Esophagus (tissue), 2 donors: ENCODE results near the gene PDE9A. TPM values are rescaled to one million over a fixed set of nuclear protein-coding genes. Genes with fewer than 3 reads are reported as not detected.

Source experiments
- H3K27ac ChIP-seq, 2 donors: one replicate each; pipeline ENCODE4 v1.5.1; 2013; ENCODE audit warnings: low read depth in 2 of 2, mild to moderate bottlenecking in 2 of 2, inconsistent platforms in 1 of 2, low read length in 1 of 2, moderate library complexity in 1 of 2
- H3K27me3 ChIP-seq, 2 donors: one replicate each; pipeline ENCODE4 v1.6.1; 2013; ENCODE audit warnings: low read length in 2 of 2, control low read depth in 1 of 2, mild to moderate bottlenecking in 1 of 2; ENCODE audit not compliant: insufficient read depth in 2 of 2, control insufficient read depth in 1 of 2
- H3K36me3 ChIP-seq, 2 donors: one replicate each; pipeline ENCODE4 v1.6.1; 2013; ENCODE audit warnings: low read length in 1 of 2; ENCODE audit not compliant: control insufficient read depth in 2 of 2, insufficient read depth in 2 of 2
- H3K4me1 ChIP-seq, 2 donors: one replicate each; pipeline ENCODE4 v1.6.1; 2013; ENCODE audit warnings: low read length in 1 of 2; ENCODE audit not compliant: control insufficient read depth in 2 of 2, insufficient read depth in 2 of 2
- H3K4me3 ChIP-seq, 2 donors: one replicate each; pipeline ENCODE4 v1.5.1; 2013; ENCODE audit warnings: low read length in 2 of 2, mild to moderate bottlenecking in 2 of 2, low read depth in 1 of 2, moderate library complexity in 1 of 2
- H3K9me3 ChIP-seq, 2 donors: one replicate each; pipeline ENCODE4 v1.6.1; 2013; ENCODE audit warnings: mild to moderate bottlenecking in 2 of 2, low read depth in 1 of 2, low read length in 1 of 2, moderate library complexity in 1 of 2; ENCODE audit not compliant: control insufficient read depth in 2 of 2, insufficient read depth in 1 of 2
- WGBS, 2 donors: extraction: QIAGEN DNeasy Blood & Tissue Kit; methylation state at CpG; one replicate each; pipeline ENCODE4 v1.1.7; 2013; 5-methylcytosine and 5-hydroxymethylcytosine counted together
- polyA plus RNA-seq, 2 donors: library from polyadenylated mRNA; stranded (reverse); fragments of 200-250 nt; gene quantifications; one replicate each; pipeline ENCODE4 v1.2.3, GENCODE V29; 2013
- donor health status: healthy with polysubstance abuse.
- donor health status: Bipolar disorder and iron deficiency.

PDE9A gene
- polyA plus RNA-seq, 2 donors = 1.6 to 1.8 TPM

GRCh38 chr21:42662430-42663199 is 9.2 kb downstream of the PDE9A start:
- Histone ChIP-seq H3K27ac (no peak overlapping the region), H3K9me3 (peaks cover 0 to 8% of the 10 kb centered on the region in 2 donors), H3K4me3 (no peak overlapping the region), H3K36me3 (peaks cover 0 to 6% of the 10 kb centered on the region in 2 donors), H3K4me1 (peaks cover 0 to 7% of the 10 kb centered on the region in 2 donors), H3K27me3 (no peaks in the 10 kb centered on the region)
- WGBS, 2 donors = 93 to 96% methylated on average over 20 of the region's 20 CpGs

GRCh38 chr21:42663200-42663750 is 9.9 kb downstream of the PDE9A start:
- H3K4me3 ChIP-seq = no peak overlapping the region
- peaks cover 0 to 7% of the 10 kb centered on the region in 2 donors for H3K4me1 ChIP-seq
- no peaks in the 10 kb centered on the region for H3K27me3 ChIP-seq
- peaks cover 0 to 8% of the 10 kb centered on the region in 2 donors for H3K9me3 ChIP-seq
- peaks cover 0 to 6% of the 10 kb centered on the region in 2 donors for H3K36me3 ChIP-seq
- no peak overlapping the region for H3K27ac ChIP-seq
- 95% methylated on average over 18 of the region's 18 CpGs for WGBS, 2 donors

- H3K27ac ChIP-seq = no peak overlapping the region
- peaks cover 0 to 6% of the 10 kb centered on the region in 2 donors for H3K36me3 ChIP-seq
- WGBS, 2 donors = 84 to 86% methylated on average over 15 of the region's 15 CpGs
- H3K27me3 ChIP-seq = no peaks in the 10 kb centered on the region
- H3K4me1 ChIP-seq = peaks cover 0 to 7% of the 10 kb centered on the region in 2 donors
- H3K9me3 ChIP-seq = peaks cover 0 to 8% of the 10 kb centered on the region in 2 donors
- no peak overlapping the region for H3K4me3 ChIP-seq
These were observed 10.6 kb downstream of the PDE9A start for GRCh38 chr21:42663860-42664535.

GRCh38 chr21:42664614-42665013 is 11.2 kb downstream of the PDE9A start:
- no peak overlapping the region for H3K4me3 ChIP-seq
- H3K27me3 ChIP-seq = no peaks in the 10 kb centered on the region
- H3K4me1 ChIP-seq = peaks cover 0 to 7% of the 10 kb centered on the region in 2 donors
- H3K27ac ChIP-seq = no peak overlapping the region
- 90 to 94% methylated on average over 10 of the region's 10 CpGs for WGBS, 2 donors
- H3K36me3 ChIP-seq = peaks cover 0 to 6% of the 10 kb centered on the region in 2 donors
- H3K9me3 ChIP-seq = peaks cover 0 to 8% of the 10 kb centered on the region in 2 donors

- WGBS, 2 donors = 66 to 69% methylated on average over 8 of the region's 8 CpGs
- H3K27me3 ChIP-seq = no peaks in the 10 kb centered on the region
- peaks cover 0 to 7% of the 10 kb centered on the region in 2 donors for H3K4me1 ChIP-seq
- H3K4me3 ChIP-seq = no peak overlapping the region
- peaks cover 0 to 8% of the 10 kb centered on the region in 2 donors for H3K9me3 ChIP-seq
- peaks cover 0 to 6% of the 10 kb centered on the region in 2 donors for H3K36me3 ChIP-seq
- H3K27ac ChIP-seq = no peak overlapping the region
These were observed 11.6 kb downstream of the PDE9A start for GRCh38 chr21:42665026-42665425.

GRCh38 chr21:42665484-42665883 is 12.1 kb downstream of the PDE9A start:
- Histone ChIP-seq H3K4me3 (no peak overlapping the region), H3K9me3 (peaks cover 0 to 11% of the 10 kb centered on the region in 2 donors), H3K27me3 (no peaks in the 10 kb centered on the region), H3K27ac (no peak overlapping the region), H3K4me1 (peaks cover 0 to 7% of the 10 kb centered on the region in 2 donors), H3K36me3 (peaks cover 0 to 10% of the 10 kb centered on the region in 2 donors)
- WGBS, 2 donors = 95% methylated on average over 13 of the region's 13 CpGs

GRCh38 chr21:42666023-42666747 is 12.8 kb downstream of the PDE9A start:
- Histone ChIP-seq H3K4me3 (no peak overlapping the region), H3K27me3 (no peaks in the 10 kb centered on the region), H3K9me3 (peaks cover 0 to 11% of the 10 kb centered on the region in 2 donors), H3K36me3 (peaks cover 0 to 10% of the 10 kb centered on the region in 2 donors), H3K27ac (no peak overlapping the region), H3K4me1 (peaks cover 0 to 7% of the 10 kb centered on the region in 2 donors)
- 85 to 86% methylated on average over 30 of the region's 30 CpGs for WGBS, 2 donors

GRCh38 chr21:42666925-42667324 is 13.5 kb downstream of the PDE9A start:
- H3K27me3 ChIP-seq = no peaks in the 10 kb centered on the region
- H3K36me3 ChIP-seq = peaks cover 0 to 10% of the 10 kb centered on the region in 2 donors
- H3K9me3 ChIP-seq = peaks cover 0 to 11% of the 10 kb centered on the region in 2 donors
- no peak overlapping the region for H3K27ac ChIP-seq
- peaks cover 0 to 7% of the 10 kb centered on the region in 2 donors for H3K4me1 ChIP-seq
- no peak overlapping the region for H3K4me3 ChIP-seq
- WGBS, 2 donors = 97 to 99% methylated on average over 11 of the region's 11 CpGs
